GM18517 (cell line): ENCODE data around the gene RNF14.
"Not testable (repeated sequence)": the region's sequence is repeated elsewhere in the genome, so short reads cannot be mapped to it uniquely, and the experiment has no call there.

Source experiments
- ATAC-seq: cut with Tn5 transposase; IDR thresholded peaks from one replicate; pipeline ENCODE4 v1.9.1; 2021; ENCODE audit warnings: mild to moderate bottlenecking, moderate library complexity; ENCODE audit not compliant: unreplicated experiment

RNF14 gene

DNA sequence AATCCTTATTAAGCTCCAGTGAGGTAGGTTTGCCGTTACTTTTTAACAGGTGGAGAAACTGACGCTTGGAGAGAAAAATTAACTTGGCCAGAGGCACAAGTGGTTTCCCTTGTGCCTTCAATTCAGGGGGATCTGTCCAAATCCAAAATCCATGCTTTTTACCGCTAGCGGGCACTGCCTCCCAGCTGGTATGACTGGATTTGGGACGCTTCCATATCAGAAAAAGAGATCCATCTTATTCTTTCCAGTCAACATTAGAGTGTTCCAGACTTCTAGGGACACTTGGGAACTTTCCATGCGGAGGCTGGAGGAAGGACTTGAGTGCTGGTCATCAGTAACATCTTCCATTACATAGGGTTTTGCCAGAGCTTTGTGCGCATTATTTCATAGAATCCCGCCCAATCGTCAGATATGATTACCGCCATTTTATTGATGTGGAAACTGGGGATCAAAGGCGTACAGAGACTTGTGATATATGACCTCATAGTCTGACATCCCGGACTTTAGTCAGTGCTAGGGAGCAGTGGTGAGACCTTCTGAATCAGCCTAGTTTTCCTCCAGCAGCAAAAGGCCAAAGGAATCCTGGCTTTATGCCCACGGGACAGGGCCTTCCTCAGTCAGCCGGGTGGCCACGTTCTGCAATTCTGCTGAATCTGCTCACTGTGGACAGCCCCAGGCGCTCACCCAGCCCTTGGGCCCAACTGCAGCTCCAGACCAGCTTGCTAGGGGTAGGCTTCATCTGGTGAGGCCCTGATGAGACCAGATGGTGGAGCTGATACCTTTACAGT lies 45.0 kb downstream of the RNF14 start:
- ATAC-seq: no peak

DNA sequence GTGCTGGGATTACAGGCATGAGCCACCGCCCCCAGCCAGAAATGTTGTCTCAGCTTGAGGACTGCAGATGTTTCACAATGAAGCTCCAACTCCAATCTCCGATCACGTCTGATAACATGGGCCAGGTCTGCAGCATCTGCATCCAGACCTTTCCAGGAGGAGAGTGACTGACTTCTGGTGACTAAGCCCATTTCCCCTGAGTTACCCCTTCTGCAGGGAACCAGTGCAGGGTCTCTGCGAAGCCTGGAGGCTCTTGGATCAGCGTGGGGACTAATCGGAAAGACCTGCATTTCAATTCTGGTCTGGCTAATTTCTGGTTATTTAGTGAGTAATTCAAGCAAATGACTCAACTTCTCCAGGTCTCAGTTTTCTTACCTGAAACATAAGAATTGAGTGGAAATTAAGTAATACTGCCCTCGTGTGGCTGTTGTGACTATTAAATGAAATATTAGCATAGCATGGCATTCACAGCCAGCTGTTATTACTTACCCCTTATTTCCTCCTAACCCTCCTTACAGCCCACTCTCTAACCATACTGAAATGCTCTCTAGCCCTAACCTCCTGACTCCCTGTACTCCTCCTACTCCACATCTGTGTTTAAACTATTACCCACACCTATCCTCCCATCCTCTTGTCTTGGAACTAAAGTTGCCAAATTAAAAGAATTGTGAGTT lies 46.1 kb downstream of the RNF14 start:
- peak; percentile 44 for ATAC-seq

DNA sequence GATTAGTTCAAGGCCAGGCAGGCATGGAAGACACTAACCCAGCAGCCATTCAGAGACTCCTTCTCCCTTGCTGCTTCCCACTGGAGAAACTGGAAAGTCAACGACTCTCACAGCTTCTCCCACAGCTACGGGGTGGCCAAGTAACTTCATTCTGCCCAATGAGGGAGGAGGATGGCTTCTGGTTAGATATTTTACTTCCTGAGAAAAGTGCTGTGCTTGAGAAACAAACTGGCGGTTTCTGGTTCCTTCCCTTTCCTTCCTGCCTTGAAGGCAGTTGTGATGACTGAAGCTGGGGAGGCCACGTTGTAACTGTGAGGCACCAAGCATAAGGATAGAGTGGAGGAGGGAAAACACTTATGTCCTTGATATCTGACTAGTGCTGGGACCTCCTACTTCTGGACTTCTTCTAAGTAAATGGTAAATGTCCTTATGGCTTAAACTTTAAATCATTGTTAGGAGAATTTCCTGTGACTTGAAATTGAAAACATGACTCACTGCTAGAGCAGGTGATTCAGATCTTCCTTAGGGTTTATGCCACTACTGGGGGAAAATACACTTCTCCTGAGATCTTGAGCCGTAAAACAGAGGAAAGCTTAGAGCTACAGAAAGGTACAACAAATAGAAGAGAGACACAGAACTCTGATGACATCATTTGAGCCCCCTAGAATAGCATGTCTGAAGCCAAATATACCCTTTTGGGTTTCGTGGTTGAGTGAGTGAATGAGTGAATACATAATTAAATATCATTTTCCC lies 47.1 kb downstream of the RNF14 start:
- ATAC-seq: peak; percentile 35

- ATAC-seq: peak; percentile 30
Observed at GRCh38 chr5:142016556-142016955, 47.7 kb downstream of the RNF14 start.

DNA sequence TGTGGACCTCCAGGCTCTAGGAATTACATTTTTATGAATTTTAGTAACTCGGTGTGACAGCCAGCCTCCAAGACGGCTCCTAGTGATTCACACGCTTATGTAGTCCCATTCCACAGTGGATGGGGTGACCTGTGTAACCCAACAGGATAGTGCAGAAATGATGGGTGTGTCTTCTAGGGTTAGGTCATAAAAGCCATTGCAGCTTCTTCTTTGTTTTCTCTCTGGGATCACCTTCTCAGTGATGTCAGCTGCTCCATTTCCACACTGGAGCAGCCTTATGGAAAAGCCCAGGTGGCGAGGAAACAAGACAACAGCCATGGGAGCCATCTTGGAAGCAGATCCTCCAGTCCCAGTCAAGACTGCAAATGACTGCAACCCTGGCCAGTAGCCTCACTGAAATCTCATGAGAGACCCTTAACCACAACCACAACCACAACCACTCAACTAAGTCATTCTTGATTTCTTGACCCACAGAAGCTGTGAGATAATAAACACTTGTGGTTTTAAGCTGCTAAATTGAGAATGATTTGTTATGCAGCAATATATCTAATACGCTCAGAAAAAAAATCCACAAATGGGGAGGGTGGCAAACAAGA lies 49.0 kb downstream of the RNF14 start:
- ATAC-seq: peak; percentile 45

DNA sequence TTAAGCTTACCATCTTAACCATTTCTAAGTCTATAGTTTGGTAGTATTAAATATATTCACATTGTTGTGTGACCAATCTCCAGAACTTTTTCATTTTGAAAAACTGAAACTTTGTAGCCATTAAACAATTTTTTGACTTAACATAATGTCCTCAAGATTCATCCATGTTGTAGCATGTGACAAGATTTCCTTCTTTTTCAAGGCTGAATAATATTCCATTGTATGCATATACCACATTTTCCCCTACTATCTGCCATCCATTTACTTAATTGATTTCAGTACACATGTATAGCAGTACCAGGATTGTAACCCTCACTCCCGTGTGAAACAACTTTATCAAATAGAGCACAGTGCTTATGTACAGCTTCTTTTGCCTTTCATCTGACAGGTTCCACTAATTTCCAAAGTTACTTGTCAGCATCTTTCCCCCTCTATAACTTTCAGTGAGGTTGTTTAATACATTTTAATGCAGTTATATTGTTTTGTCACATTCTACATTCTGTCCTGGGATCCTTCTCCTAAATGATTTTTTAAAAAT lies 51.3 kb downstream of the RNF14 start:
- no peak for ATAC-seq

DNA sequence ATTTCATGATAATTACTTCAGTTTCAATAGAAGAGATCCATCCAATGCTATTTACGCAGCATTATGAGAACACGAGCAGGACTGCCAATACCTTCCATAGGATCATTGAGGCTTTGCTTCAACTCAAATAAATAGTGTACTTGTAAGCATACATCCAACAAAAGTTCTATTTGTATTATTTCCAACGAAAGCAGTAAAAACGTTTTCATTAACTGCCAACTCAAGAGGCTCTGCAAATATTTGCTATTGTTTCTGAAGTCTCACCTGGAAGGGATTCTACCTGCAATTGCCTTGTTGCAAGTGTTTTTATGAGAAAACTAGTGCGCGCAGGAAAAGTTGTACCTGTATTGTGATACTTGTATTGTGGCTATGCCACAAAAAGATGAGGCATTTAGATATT lies 54.9 kb downstream of the RNF14 start:
- no peak for ATAC-seq

DNA sequence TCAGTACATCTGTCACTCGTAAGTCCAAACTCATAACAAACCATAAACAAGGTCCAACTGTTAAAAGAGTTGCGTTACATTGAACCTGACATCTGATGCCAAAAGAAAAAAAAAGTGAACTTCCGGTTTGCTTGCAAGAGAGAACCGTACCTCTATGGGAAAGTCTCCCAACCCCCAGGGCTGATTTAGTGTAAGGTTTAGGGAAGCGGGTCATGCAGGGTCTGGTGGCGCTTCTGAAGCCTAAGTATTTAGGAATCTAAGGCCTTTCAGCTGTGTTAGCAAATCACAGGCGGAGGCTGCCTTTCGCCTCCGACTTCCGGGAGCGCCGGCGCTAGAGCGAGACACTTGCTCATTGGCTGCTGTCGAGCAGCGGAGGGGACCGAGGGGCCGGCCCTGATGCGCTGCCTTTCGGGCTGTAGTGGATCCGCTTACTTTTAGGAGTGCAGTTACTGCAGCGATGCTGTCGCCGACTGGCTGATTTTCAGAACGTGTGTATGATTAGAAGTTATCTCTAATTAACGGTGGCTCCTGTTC lies 55.9 kb downstream of the RNF14 start:
- ATAC-seq: peak; percentile 98

GRCh38 chr5:142025637-142026036 lies 56.7 kb downstream of the RNF14 start:
- no peak for ATAC-seq

DNA sequence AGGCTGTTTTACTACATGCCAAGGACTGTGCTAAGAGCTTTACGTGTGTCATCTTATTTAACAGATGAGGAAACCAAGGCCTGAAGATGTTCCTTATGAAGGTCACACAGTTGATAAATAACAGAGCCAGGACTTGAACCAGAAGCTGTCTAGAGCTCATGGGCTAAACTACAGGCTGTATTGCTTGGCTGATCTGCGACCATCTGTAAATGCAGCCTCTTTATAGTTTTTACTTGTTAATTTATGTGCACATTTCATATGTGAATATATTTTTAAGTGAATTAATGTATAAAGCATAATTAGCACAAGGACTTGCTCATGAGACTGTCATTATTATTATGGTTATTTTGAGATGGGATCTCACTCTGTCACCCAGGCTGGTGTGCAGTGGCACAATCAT lies 63.2 kb downstream of the RNF14 start:
- ATAC-seq: no peak

- ATAC-seq: no peak
Observed at GRCh38 chr5:142032747-142033631, 64.1 kb downstream of the RNF14 start.

- not testable (repeated sequence) for ATAC-seq
Observed at GRCh38 chr5:142033632-142034567, 65.0 kb downstream of the RNF14 start.

DNA sequence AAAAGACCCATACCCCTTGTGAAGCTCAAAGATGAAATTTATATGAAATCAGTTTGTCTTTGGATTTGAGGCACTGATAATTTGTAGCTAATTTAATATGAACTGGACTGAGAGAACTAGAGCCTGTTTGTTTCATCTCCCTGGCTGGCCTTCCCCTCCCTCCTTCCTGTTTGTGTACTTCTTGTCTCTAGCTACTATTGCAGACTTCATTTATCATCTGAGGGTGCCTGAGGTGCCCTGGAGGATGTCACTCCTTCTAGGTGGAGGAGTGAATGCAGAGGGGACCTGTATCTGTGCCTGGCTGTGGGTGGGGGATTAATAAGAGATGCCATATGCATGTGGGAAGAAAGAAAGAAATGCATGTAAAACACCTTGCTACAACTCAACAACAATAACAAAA lies 66.1 kb downstream of the RNF14 start:
- no peak for ATAC-seq

- ATAC-seq: no peak
Observed at GRCh38 chr5:142036918-142037317, 68.0 kb downstream of the RNF14 start.

GRCh38 chr5:142037599-142037998 lies 68.7 kb downstream of the RNF14 start:
- not testable (repeated sequence) for ATAC-seq

DNA sequence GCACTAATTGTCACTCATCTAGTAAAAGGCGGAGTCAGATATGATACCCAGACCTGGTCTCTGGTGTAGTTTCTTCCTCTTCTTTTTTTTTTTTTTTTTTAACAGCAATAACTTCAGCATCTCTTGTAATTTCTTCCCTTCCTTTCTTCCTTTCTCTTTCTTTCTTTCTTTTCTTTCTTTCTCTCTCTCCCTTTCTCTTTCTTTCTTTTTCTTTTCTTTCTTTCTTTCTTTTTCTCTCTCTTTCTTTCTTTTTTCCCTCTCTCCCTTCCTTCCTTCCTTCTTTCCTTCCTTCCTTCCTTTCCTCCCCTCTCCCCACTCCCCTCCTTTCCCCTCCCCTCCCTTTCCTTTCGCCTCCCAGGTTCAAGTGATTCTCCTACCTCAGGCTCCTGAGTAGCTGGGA lies 69.8 kb downstream of the RNF14 start:
- ATAC-seq: no peak
